Measurements from ENCODE around the gene TFDP2. TPM values are rescaled to one million over a fixed set of nuclear protein-coding genes. Genes with fewer than 3 reads are reported as not detected.

The TFDP2 gene
- total RNA-seq, 1 experiment from 2014 or later: 76.0 TPM

GRCh38 chr3:142087676-142088075 is 61.7 kb downstream of the TFDP2 start:
- Histone ChIP-seq H2BK15ac (ENCODE audit: low read depth, low read length) (no peak overlapping the region), H3K27me3 (ENCODE audit: insufficient read depth, low read length) (no peaks in the 10 kb centered on the region), H2BK20ac (ENCODE audit: low read depth, low read length, poor library complexity, severe bottlenecking) (no peak overlapping the region), H4K91ac (ENCODE audit: insufficient read length, low read depth, low read length) (no peak overlapping the region), H4K20me1 (ENCODE audit: control insufficient read depth, insufficient read depth, insufficient read length) (no peaks in the 10 kb centered on the region), H3K9ac (ENCODE audit: extremely low read depth, insufficient read length, low read length) (no peak overlapping the region), H2BK5ac (ENCODE audit: insufficient read length, low read length) (no peak overlapping the region), H3K23me2 (ENCODE audit: insufficient read length, low read depth, low read length, poor library complexity, severe bottlenecking) (no peaks in the 10 kb centered on the region), H2BK12ac (ENCODE audit: insufficient read length, low read depth, low read length) (no peak overlapping the region), H3K4me2 (ENCODE audit: insufficient read depth, insufficient read length, low read length) (no peak overlapping the region), H3K79me1 (ENCODE audit: insufficient read depth, low read depth, low read length, poor library complexity, severe bottlenecking) (no peaks in the 10 kb centered on the region), H4K8ac (replicated peaks; ENCODE audit: insufficient read length, low read depth, low read length) (no peak overlapping the region), H3K9me3 (ENCODE audit: control insufficient read depth, low read depth, low read length) (no peaks in the 10 kb centered on the region), H4K5ac (ENCODE audit: insufficient read length, low read depth, low read length) (no peak overlapping the region), H2AK5ac (ENCODE audit: insufficient read length, low read length) (no peak overlapping the region), H3K4me1 (ENCODE audit: insufficient read depth, low read length) (no peaks in the 10 kb centered on the region), H3K23ac (ENCODE audit: insufficient read length, low read depth, low read length) (no peak overlapping the region), H2AFZ (ENCODE audit: low read length) (no peak overlapping the region), H3K14ac (ENCODE audit: insufficient read depth, low read length) (no peak overlapping the region), H3K79me2 (ENCODE audit: insufficient read depth, low read length) (no peaks in the 10 kb centered on the region), H2BK120ac (ENCODE audit: low read depth, low read length, poor library complexity, severe bottlenecking) (no peak overlapping the region), H3K4ac (ENCODE audit: low read depth, low read length) (no peak overlapping the region), H3K56ac (ENCODE audit: insufficient read length, low read depth, low read length) (no peak overlapping the region), H3K18ac (ENCODE audit: insufficient read length, low read depth, low read length) (no peak overlapping the region), H3K27ac (ENCODE audit: insufficient read length, low read depth, low read length) (no peak overlapping the region), H3T11ph (ENCODE audit: low read length) (no peak overlapping the region)
- Mint-ChIP-seq H3K9me3 (peaks cover 0 to 3% of the 10 kb centered on the region in 2 experiments; a peak in 1 of 5 replicates), H3K27me3 (ENCODE audit: low read depth) (no peaks in the 10 kb centered on the region), H3K4me3 (no peak overlapping the region), H3K27ac (no peak overlapping the region), H3K4me1 (peaks cover 4 to 7% of the 10 kb centered on the region in 2 experiments), H3K36me3 (ENCODE audit: insufficient read depth in 1 of 3, low read depth in 3 of 3) (no peaks in the 10 kb centered on the region; a peak in 1 of 7 replicates)
- TF ChIP-seq, protein P1, sequence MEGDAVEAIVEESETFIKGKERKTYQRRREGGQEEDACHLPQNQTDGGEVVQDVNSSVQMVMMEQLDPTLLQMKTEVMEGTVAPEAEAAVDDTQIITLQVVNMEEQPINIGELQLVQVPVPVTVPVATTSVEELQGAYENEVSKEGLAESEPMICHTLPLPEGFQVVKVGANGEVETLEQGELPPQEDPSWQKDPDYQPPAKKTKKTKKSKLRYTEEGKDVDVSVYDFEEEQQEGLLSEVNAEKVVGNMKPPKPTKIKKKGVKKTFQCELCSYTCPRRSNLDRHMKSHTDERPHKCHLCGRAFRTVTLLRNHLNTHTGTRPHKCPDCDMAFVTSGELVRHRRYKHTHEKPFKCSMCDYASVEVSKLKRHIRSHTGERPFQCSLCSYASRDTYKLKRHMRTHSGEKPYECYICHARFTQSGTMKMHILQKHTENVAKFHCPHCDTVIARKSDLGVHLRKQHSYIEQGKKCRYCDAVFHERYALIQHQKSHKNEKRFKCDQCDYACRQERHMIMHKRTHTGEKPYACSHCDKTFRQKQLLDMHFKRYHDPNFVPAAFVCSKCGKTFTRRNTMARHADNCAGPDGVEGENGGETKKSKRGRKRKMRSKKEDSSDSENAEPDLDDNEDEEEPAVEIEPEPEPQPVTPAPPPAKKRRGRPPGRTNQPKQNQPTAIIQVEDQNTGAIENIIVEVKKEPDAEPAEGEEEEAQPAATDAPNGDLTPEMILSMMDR (conservative IDR thresholded peaks at IDR 0.05): no peak
- no peak for DNase-seq
- WGBS (ENCODE audit: extremely low coverage, insufficient read length, low lambda C conversion rate): no CpG with 5 or more reads among the region's 1 CpG
